Measurements from ENCODE around the gene ENAH. TPM values are rescaled to one million over a fixed set of nuclear protein-coding genes. Genes with fewer than 3 reads are reported as not detected.

Gene ENAH
- polyA plus RNA-seq, 1 donor = 148 TPM

- DNase-seq = no peak
Observed at GRCh38 chr1:225451340-225451739, 201.6 kb downstream of the ENAH start.

GRCh38 chr1:225450491-225451191 lies 202.3 kb downstream of the ENAH start:
- no peak for DNase-seq

GRCh38 chr1:225449774-225450173 lies 203.1 kb downstream of the ENAH start:
- no peak for DNase-seq

GRCh38 chr1:225449261-225449660 lies 203.7 kb downstream of the ENAH start:
- no peak for DNase-seq

- no peak for DNase-seq
Observed at GRCh38 chr1:225448146-225448805, 204.6 kb downstream of the ENAH start.

- DNase-seq = peak; percentile 56
Observed at GRCh38 chr1:225447650-225448089, 205.3 kb downstream of the ENAH start.

- DNase-seq = no peak
Observed at GRCh38 chr1:225446981-225447615, 205.8 kb downstream of the ENAH start.

GRCh38 chr1:225446595-225446960 lies 206.3 kb downstream of the ENAH start:
- DNase-seq = no peak

GRCh38 chr1:225445639-225446594 lies 207.0 kb downstream of the ENAH start:
- no peak for DNase-seq

GRCh38 chr1:225442123-225442505 lies 210.8 kb downstream of the ENAH start:
- no peak for DNase-seq

GRCh38 chr1:225441314-225442122 lies 211.4 kb downstream of the ENAH start:
- DNase-seq = no peak

GRCh38 chr1:225440380-225441221 lies 212.3 kb downstream of the ENAH start:
- DNase-seq = no peak

- no peak for DNase-seq
Observed at GRCh38 chr1:225437710-225438437, 215.0 kb downstream of the ENAH start.

Other genes with a start within 250 kb of the ENAH start
- gene LBR, start 225.1 kb downstream of the ENAH start, polyA plus RNA-seq (ENCODE audit: insufficient read length) = 35.5 TPM
- 155 TPM for gene SRP9, start 124.7 kb upstream of the ENAH start, polyA plus RNA-seq (ENCODE audit: insufficient read length)
- 37.4 TPM for gene EPHX1, start 157.0 kb upstream of the ENAH start, polyA plus RNA-seq (ENCODE audit: insufficient read length)
- 28.3 TPM for gene TMEM63A, start 229.3 kb upstream of the ENAH start, polyA plus RNA-seq (ENCODE audit: insufficient read length)
- gene LEFTY1, start 236.0 kb upstream of the ENAH start, polyA plus RNA-seq (ENCODE audit: insufficient read length) = 0.52 TPM